Fibroblast of skin of left biceps (primary cell): ENCODE data around the gene B3GNT7.
"Not testable (repeated sequence)": the region's sequence is repeated elsewhere in the genome, so short reads cannot be mapped to it uniquely, and the experiment has no call there.

Experiments
- DNase-seq, 2 experiments: peaks; one replicate each; pipeline ENCODE4 v3.0.0-alpha.2; 2013; ENCODE audit warnings: low read depth in 2 of 2

B3GNT7 gene

DNA sequence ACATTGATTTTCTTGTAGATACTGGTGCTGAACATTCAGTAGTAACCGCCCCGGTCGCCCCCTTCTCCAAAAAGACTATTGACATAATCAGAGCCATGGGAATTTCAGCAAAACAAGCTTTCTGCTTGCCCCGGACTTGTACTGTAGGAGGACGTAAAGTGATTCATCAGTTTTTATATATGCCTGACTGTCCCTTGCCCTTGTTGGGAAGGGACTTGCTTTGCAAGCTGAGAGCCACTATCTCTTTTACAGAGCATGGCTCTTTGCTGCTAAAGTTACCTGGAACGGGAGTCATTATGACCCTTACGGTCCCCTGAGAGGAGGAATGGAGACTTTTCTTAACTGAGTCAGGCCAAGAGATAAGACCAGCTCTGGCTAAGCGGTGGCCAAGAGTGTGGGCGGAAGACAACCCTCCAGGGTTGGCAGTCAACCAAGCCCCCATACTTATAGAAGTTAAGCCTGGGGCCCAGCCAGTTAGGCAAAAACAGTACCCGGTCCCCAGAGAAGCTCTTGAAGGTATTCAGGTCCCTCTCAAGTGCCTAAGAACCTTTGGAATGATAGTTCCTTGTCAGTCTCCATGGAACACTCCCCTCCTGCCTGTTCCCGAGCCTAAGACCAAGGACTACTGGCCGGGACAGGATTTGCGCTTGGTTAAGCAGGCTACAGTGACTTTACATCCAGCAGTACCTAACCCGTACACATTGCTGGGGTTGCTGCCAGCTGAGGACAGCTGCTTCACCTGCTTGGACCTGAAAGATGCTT, 8.1 kb downstream of the B3GNT7 start:
- DNase-seq: not testable (repeated sequence)

GRCh38 chr2:231404183-231404578, 8.7 kb downstream of the B3GNT7 start:
- not testable (repeated sequence) for DNase-seq

DNA sequence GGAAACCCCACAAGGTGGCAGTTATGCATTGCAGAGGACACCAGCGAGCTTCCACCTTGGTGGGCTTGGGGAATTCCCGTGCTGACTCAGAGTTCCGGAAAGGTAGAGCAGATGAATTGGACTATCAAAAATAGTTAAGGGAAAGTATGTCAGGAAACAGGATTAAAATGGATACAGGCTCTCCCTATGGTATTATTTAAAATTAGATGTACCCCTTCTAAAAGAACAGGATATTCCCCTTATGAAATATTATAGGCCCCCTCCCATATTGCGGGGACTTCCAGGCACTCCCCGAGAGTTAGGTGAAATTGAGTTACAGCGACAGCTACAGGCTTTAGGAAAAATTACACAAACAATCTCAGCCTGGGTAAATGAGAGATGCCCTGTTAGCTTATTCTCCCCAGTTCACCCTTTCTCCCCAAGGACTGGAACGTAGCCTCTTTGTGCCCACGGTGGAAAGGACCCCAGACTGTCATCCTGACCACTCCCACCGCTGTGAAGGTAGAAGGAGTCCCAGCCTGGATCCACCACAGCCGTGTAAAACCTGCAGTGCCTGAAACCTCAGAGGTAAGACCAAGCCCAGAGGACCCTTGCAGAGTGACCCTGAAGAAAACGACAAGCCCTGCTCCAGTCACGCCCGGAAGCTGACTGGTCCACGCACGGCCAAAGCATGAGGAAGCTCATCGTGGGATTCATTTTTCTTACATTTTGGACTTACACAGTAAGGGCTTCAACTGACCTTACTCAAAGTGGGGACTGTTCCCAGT, 10.3 kb downstream of the B3GNT7 start:
- not testable (repeated sequence) for DNase-seq

GRCh38 chr2:231407686-231408085, 12.2 kb downstream of the B3GNT7 start:
- not testable (repeated sequence) for DNase-seq

- DNase-seq: not testable (repeated sequence)
Observed at GRCh38 chr2:231408304-231408703, 12.8 kb downstream of the B3GNT7 start.

DNA sequence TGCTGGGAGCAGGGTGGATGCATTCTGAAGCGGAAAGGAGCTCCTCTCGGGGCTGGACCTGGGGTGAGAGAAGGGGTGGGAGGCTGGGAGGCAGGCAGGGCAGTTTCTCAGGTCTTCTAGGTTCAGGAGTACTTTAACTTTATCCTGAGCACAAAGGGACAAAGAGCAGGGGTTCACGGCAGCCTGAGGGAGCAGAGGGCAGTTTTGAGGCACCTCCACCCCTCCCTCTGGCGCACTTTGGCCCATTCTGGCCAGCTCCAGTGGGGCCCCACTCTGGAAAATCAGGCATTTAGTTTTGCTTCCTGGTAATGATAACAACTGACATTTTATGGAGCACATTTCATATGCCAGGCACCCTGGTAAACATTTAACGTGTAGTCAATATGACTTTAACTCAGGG, 14.3 kb downstream of the B3GNT7 start:
- no peak for DNase-seq

DNA sequence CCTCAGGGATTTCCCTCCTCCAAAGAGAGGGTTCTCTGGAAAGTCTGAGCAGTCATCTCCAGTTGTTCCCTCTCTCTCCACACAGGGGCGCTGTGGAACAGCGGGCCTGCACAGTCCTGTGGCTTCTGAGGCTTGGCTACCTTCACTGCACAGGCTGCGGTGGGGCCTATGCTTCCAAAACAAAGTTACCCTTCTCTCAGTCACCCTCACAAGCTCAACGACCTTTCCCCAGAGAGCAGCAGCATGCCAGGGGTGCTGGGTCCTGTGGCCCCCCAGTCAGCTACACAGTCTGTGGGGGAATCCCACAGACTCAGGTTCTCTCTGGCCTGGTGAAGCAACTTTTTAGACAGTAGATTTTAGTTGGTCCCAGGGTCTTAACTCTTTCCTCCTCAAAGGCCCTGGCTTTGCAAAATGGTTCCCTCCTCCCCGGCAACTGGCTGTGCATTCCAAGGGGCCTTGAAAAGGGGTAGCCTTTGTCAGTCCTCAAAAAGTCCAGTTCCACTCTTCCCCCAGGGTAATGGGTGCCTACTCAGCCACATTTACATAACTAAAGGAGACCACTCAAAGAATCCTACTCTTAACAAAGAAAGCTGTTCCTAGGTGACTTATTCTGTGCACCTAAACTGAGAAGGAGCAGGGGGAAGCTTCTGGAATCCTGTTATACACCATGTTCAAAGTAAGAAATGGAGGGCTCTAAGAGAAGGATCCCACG, 14.9 kb downstream of the B3GNT7 start:
- no peak for DNase-seq

GRCh38 chr2:231411237-231411636, 15.7 kb downstream of the B3GNT7 start:
- no peak for DNase-seq

GRCh38 chr2:231411831-231412617, 16.5 kb downstream of the B3GNT7 start:
- peak; percentile 31 to 38 for DNase-seq

DNA sequence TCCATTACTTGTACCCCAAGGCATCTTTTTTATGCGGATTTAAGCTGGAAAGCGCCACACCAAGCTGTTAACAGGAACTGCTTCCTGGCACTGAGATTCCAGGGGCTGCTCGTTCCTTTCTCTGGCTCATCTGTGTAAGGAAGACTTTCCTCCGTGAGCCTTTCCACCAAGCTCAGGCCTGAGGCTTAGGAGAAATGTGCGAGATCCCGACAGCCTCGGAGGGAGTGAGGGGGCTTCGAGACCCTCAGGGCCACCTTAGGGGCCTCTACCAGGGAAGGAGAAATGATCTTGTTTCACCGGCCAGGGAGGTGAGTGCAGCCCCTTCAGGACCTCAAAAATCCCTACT, 17.1 kb downstream of the B3GNT7 start:
- DNase-seq: no peak

DNA sequence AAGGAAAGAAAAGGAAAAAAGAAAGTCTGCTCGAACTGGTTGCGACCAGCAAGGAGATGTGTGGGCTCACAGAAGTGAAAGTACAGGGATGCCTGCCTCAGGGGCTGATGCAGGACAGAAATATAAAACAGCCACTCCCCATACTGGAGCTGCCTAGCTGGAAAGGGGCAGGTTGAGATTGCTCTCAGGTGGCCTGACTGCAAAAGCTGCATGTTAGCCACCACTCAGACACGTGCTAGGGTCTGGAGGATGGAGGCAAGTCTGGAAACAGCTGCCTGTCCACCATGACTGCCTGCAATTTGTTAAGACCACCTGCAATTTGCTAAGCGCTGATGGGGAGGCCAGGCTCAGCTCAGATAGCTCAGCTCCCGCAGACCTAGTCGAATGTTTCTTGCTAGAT, 17.9 kb downstream of the B3GNT7 start:
- no peak for DNase-seq

DNA sequence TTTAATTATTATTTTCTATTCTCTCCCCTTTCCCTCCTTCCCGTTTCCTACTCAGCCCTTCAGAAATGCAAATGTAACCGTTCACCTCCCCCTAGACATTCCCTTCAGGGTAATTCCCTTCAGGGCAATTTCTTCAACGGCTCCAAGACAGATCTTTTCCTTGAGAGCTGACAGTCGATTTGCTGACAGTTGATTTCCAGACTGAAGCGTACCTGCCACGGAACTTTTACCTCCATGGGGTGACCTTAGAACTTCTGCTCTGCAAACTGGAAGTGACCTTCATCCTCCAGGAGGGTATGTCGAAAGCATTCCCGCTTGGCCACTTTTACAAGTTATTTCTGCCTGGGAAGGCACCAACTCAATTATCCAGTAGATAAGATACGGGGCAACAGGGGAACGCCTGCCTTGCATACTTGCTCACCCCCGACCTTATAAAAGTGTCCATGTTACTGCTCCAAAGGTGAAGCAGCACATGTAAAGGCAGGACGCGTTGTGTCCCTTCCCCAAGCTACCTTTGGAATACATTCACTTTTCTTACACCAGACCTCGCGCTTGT, 18.5 kb downstream of the B3GNT7 start:
- DNase-seq: no peak

- DNase-seq: no peak
Observed at GRCh38 chr2:231415029-231415428, 19.5 kb downstream of the B3GNT7 start.

DNA sequence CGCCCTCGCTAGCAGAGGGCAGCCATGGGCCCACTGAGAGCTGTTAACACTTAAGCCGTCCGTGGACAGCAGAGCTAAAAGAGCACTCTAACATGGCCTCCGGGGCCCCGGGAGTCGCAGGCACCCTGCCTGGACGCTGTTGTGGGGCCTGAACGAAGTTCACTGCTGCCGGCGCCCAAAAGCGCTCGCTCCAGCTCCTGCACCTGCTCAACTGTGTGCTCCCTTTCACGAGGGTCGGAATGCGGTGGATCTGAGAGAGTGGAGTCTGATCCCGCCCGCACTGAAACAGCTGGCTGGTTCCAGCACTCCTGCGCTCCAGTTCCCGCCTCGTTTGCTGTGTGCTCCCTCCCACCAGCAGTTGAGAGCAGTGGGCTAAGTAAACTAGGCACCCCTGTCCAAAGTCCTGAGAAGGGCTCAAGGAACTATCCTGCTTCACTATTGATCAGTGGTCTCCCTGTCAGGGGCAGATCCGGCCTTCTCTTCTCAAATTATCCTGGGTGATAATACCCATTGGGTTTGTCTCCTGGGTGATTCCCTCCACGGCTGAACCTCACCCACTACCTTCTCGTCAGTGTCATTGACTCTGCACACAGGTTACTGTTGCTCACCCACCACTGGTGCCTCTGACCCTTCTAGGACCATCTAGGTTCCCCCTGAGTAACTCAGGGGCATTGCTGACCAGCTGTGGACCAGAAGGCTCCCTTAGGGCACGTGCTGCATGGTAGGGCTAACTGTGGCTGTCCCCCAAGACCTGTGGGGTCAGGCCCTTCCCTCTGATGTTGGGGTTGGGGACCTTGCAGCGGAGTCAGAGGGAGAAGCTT, 23.5 kb downstream of the B3GNT7 start:
- no peak for DNase-seq

- no peak for DNase-seq
Observed at GRCh38 chr2:231421051-231421580, 25.6 kb downstream of the B3GNT7 start.

DNA sequence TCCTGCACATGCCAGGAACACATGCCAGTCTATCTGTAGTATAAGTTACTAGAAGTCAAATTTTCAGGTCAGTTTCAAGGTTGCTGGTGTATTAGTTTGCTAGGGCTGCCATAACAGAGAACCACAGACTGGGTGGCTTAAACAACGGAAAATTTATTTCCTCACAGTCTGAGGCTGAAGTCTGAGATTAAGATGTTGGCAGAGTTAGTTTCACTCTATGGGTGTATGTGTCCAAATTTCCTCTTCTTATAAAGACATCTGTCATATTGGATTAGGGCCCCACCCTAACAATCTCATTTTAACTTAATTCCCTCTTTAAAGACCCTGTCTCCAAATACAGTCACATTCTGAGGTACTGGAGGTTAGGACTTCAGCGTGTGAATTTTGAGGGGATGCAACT, 26.5 kb downstream of the B3GNT7 start:
- DNase-seq: no peak

DNA sequence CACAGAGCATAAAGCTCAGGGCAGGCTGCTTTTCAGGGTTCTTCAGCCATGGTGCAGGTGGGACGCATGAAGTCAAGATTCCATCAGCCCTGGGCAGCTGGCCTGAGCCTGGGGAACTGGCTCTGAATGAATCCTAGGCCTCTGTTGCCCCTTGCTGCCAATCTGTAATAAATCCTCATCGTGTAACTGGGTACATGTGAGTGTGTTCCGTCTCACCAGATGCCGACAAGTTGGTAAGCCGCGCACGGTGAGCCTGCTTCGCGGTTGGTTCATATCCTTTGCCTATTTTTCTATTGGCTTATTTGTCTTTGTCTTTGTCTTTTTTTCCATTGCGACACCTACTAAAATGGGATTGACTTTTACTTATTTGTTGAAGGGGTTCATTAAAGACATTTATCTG, 27.7 kb downstream of the B3GNT7 start:
- DNase-seq: no peak

DNA sequence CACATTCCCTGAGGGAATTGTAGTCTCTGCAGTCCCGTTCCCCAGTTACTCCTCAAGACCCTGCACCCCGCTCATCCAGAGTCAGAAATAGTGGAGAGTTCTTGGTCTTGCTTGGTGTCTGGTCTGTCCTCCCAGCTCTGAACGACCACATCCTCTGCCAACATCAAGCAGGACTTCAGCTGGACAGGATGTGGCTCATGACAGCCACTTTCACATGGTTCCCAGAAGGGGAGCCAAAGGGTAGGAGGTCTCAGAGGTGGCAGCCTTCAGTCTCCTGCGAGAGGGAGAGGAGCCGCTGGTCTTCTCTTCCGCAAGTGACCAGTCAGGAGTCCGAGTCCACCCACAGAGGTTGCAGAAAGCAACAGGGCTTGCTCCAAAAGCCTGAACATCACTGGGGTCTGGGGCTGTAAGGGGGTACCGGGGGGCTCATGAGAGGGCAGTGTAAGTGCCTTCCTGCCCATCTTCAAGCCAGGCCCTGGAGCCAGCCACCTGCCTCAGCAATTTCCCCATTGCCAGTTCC, 29.8 kb downstream of the B3GNT7 start:
- DNase-seq: no peak

GRCh38 chr2:231425811-231426703, 30.5 kb downstream of the B3GNT7 start:
- no peak for DNase-seq
